ENCODE measurements around the gene SLC15A1.

DNA sequence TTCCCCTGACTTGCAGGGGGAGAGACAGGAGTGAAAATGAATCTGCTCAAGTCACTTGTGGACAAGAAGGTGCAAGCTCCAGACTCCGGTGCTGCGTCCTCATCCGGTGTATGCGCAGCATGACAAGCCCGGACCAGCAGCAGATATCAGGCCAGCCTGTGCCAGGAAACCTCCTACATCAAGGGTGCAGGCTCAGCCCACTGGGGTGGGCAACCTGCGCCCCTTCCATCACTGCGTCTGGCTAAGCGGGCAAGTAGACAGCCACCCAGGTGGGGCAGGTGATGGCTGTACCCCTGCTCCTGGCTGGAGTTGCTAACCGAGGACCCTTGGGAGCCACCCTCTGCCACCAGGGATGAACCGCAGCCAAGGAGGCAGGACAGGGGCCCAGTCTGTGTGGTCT, 32.9 kb upstream of the SLC15A1 start:
- TF ChIP-seq ZNF274 (IDR thresholded peaks at IDR 0.05; ENCODE audit: low read depth, low read length) = no peak
- no peak for TF ChIP-seq YY1 (IDR thresholded peaks at IDR 0.05; ENCODE audit: insufficient read depth, insufficient read length)
- TF ChIP-seq SUZ12 (IDR thresholded peaks at IDR 0.05; ENCODE audit: extremely low read depth, insufficient read depth, insufficient read length) = no peak

Measured in NT2/D1 (cell line).